IMR-90 (cell line): Measurements from ENCODE around the gene TBC1D1. TPM values are rescaled to one million over a fixed set of nuclear protein-coding genes. Genes with fewer than 3 reads are reported as not detected.

ENCODE experiments used
- ATAC-seq: fragments of 200-7000 bp; cut with Tn5 transposase; 2 replicates; pipeline ENCODE4 v1.9.1; 2020; ENCODE audit warnings: low read depth, mild to moderate bottlenecking, moderate library complexity
- BruUV-seq: library from RNA; stranded (reverse); fragments of 400-500 nt; replicated peaks from 2 replicates; lab custom pipeline; 2021; lab: Mats Ljungman, UMichigan
- CTCF ChIA-PET: fragments of 300-600 bp; formaldehyde crosslinking; extraction: SDS; loops from one replicate; lab custom pipeline; 2021; ENCODE audit warnings: antibody characterized with exemption; lab: Yijun Ruan, JAX
- POLR2A ChIA-PET: fragments of 300-600 bp; sonication (Branson Sonifier 250); formaldehyde crosslinking; loops from one replicate; lab custom pipeline; 2022; ENCODE audit warnings: antibody characterized with exemption; ENCODE audit not compliant: unreplicated experiment; lab: Charles Lee
- DNase-seq: peaks from one replicate; pipeline ENCODE4 v3.0.0; 2013
- H2AFZ ChIP-seq: replicated peaks from 2 replicates; pipeline ENCODE3; 2013; ENCODE audit warnings: low read length, mild to moderate bottlenecking; ENCODE audit not compliant: poor library complexity
- H2AK5ac ChIP-seq: 2 replicates; pipeline ENCODE4 v1.6.1; 2013; ENCODE audit warnings: low read depth, low read length, inconsistent platforms
- H2AK9ac ChIP-seq: replicated peaks from 2 replicates; pipeline ENCODE3; 2013; ENCODE audit warnings: mild to moderate bottlenecking, low read depth, low read length, moderate library complexity; ENCODE audit not compliant: poor library complexity
- H2BK120ac ChIP-seq: 2 replicates; pipeline ENCODE4 v1.6.1; 2013; ENCODE audit warnings: low read depth, low read length, inconsistent platforms
- H2BK15ac ChIP-seq: 3 replicates; pipeline ENCODE4 v1.6.1; 2013; ENCODE audit warnings: low read depth, low read length, inconsistent platforms
- H2BK20ac ChIP-seq: 2 replicates; pipeline ENCODE4 v1.6.1; 2013; ENCODE audit warnings: low read depth, mild to moderate bottlenecking, inconsistent platforms, low read length, moderate library complexity
- H2BK5ac ChIP-seq: 2 replicates; pipeline ENCODE4 v1.6.1; 2013; ENCODE audit warnings: mild to moderate bottlenecking, low read depth, low read length, inconsistent platforms; ENCODE audit not compliant: poor library complexity, severe bottlenecking
- H3K14ac ChIP-seq: replicated peaks from 2 replicates; pipeline ENCODE4 v1.6.1; 2013; ENCODE audit warnings: low read depth, low read length, inconsistent platforms
- H3K18ac ChIP-seq: 2 replicates; pipeline ENCODE4 v1.6.1; 2013; ENCODE audit warnings: low read depth, low read length, control low read depth
- H3K23ac ChIP-seq: 2 replicates; pipeline ENCODE4 v1.6.1; 2013; ENCODE audit warnings: low read depth, low read length, inconsistent platforms
- H3K27ac ChIP-seq: 2 replicates; pipeline ENCODE4 v1.5.1; 2013; ENCODE audit warnings: mild to moderate bottlenecking, control low read depth, low read length; ENCODE audit not compliant: insufficient read depth
- H3K27me3 ChIP-seq: 2 replicates; pipeline ENCODE4 v1.6.1; 2013; ENCODE audit warnings: low read length; ENCODE audit not compliant: control insufficient read depth, insufficient read depth
- H3K36me3 ChIP-seq: 2 replicates; pipeline ENCODE4 v1.6.1; 2013; ENCODE audit warnings: low read length, mixed read lengths; ENCODE audit not compliant: control insufficient read depth, insufficient read depth
- H3K4ac ChIP-seq: 2 replicates; pipeline ENCODE4 v1.6.1; 2013; ENCODE audit warnings: low read depth, low read length, inconsistent platforms
- H3K4me1 ChIP-seq: 2 replicates; pipeline ENCODE4 v1.6.1; 2013; ENCODE audit warnings: low read length, mixed read lengths; ENCODE audit not compliant: control insufficient read depth, insufficient read depth
- H3K4me2 ChIP-seq: 2 replicates; pipeline ENCODE4 v1.6.1; 2013; ENCODE audit warnings: low read depth, mild to moderate bottlenecking, control low read depth, low read length, moderate library complexity
- H3K4me3 ChIP-seq: 2 replicates; pipeline ENCODE4 v1.5.1; 2013; ENCODE audit warnings: low read depth, mild to moderate bottlenecking, control low read depth, low read length, moderate library complexity; ENCODE audit not compliant: insufficient read depth
- H3K56ac ChIP-seq: 2 replicates; pipeline ENCODE4 v1.6.1; 2013; ENCODE audit warnings: low read length, inconsistent platforms; ENCODE audit not compliant: insufficient read depth; ENCODE audit errors: extremely low read depth
- H3K79me1 ChIP-seq, 2 experiments: 2 replicates each; pipeline ENCODE4 v1.6.1; 2013; ENCODE audit warnings: low read length in 2 of 2, inconsistent platforms in 1 of 2, low read depth in 1 of 2
- H3K9ac ChIP-seq: 2 replicates; pipeline ENCODE4 v1.6.1; 2013; ENCODE audit warnings: low read depth, low read length, control low read depth
- H3K9me1 ChIP-seq: 2 replicates; pipeline ENCODE4 v1.6.1; 2013; ENCODE audit warnings: low read length, inconsistent platforms; ENCODE audit not compliant: insufficient read depth
- H3K9me3 ChIP-seq: 2 replicates; pipeline ENCODE4 v1.6.1; 2013; ENCODE audit warnings: low read length; ENCODE audit not compliant: control insufficient read depth, insufficient read depth
- H4K20me1 ChIP-seq: 2 replicates; pipeline ENCODE4 v1.6.1; 2013; ENCODE audit warnings: low read length, inconsistent platforms; ENCODE audit not compliant: insufficient read depth
- H4K5ac ChIP-seq: 2 replicates; pipeline ENCODE4 v1.6.1; 2013; ENCODE audit warnings: mild to moderate bottlenecking, low read depth, low read length, control low read depth
- H4K8ac ChIP-seq, 2 experiments: 2 replicates each; pipeline ENCODE4 v1.6.1; 2013; ENCODE audit warnings: low read depth in 2 of 2, low read length in 2 of 2, control low read depth in 1 of 2, inconsistent platforms in 1 of 2
- H4K91ac ChIP-seq: 2 replicates; pipeline ENCODE4 v1.6.1; 2013; ENCODE audit warnings: low read depth, low read length, inconsistent platforms; ENCODE audit not compliant: insufficient read depth
- CEBPB ChIP-seq: IDR thresholded peaks from 2 replicates; pipeline ENCODE4 v1.6.1; 2012; ENCODE audit warnings: low read depth, low read length, improper control_type of control experiment
- FOS ChIP-seq: fragments of 150-350 bp; IDR thresholded peaks from 2 replicates; pipeline ENCODE4 v1.6.1; 2016; ENCODE audit warnings: low read depth, low read length
- MXI1 ChIP-seq: IDR thresholded peaks from 2 replicates; pipeline ENCODE4 v1.6.1; 2012; ENCODE audit warnings: low read depth, mild to moderate bottlenecking, low read length, moderate library complexity, borderline replicate concordance
- USF2 ChIP-seq: fragments of 150-350 bp; IDR thresholded peaks from 2 replicates; pipeline ENCODE4 v1.6.1; 2017; ENCODE audit warnings: mild to moderate bottlenecking, antibody characterized with exemption, low read length, low read depth
- WGBS, 2 experiments: methylation state at CpG; one replicate each; pipeline versions ENCODE4 v1.1.5 to v1.1.7; 2013; ENCODE audit warnings: missing lambda C conversion rate in 2 of 2; ENCODE audit not compliant: insufficient read length in 1 of 2; ENCODE audit errors: extremely low coverage in 2 of 2; 5-methylcytosine and 5-hydroxymethylcytosine counted together
- dilution Hi-C: fragments of 300-500 bp; cut with HindIII; formaldehyde crosslinking; loops from one replicate; pipeline ENCODE4 v1.14.3; 2018; ENCODE audit warnings: low sequenced_read_pairs; ENCODE audit not compliant: unreplicated experiment
- in situ Hi-C: fragments of 300-500 bp; cut with MboI; formaldehyde crosslinking; loops from 3 replicates; pipeline ENCODE4 v1.14.3; 2019; ENCODE audit warnings: low sequenced_read_pairs, inconsistent platforms, mixed read lengths
- intact Hi-C: fragments of 100-400 bp; cut with micrococcal nuclease; formaldehyde crosslinking; loops from 2 replicates; pipeline ENCODE4 v1.10.0; 2022
- polyA plus RNA-seq, 3 experiments: library from polyadenylated mRNA; depleted of rRNA; stranded (reverse); fragments of >200 nt; gene quantifications; 2 replicates each; pipeline ENCODE4 v1.2.3, GENCODE V29; 2012; ENCODE audit warnings: low replicate concordance in 1 of 3
- total RNA-seq: library from RNA; depleted of rRNA; stranded (reverse); fragments of >200 nt; gene quantifications from 2 replicates; pipeline ENCODE4 v1.2.3, GENCODE V29; 2012

Gene TBC1D1
- total and polyA plus RNA-seq, 2 of the 4 experiments (the other 2 are of a cell fraction), result 42.4 to 104 TPM

- H3K9me3 ChIP-seq, result no peaks in the 10 kb centered on the region
- H4K8ac ChIP-seq, result no peak overlapping the region
- H2BK120ac ChIP-seq, result no peak overlapping the region
- H3K9ac ChIP-seq, result no peak overlapping the region
- ChIA-PET CTCF (interaction anchor here (0.6 to 0.9 kb wide), 2 partner anchors 66 to 112 kb away, joined by 3 to 4 read pairs; no protein-coding TSS in a partner anchor), POLR2A (no interaction called here)
- no peaks in the 10 kb centered on the region for H4K20me1 ChIP-seq
- no peak overlapping the region for H3K56ac ChIP-seq
- no peak for ATAC-seq
- H3K4me1 ChIP-seq, result peaks cover 8% of the 10 kb centered on the region
- no peak overlapping the region for H3K27ac ChIP-seq
- peak overlapping the region; percentile 40; the same call in 1 of the 2 replicates for H2BK20ac ChIP-seq
- H3K23ac ChIP-seq, result peak overlapping the region; percentile 16
- H3K18ac ChIP-seq, result no peak overlapping the region
- 0 out of 2 replicates have a peak overlapping the region, but pooled peaks have one; percentile 25 for H3K4ac ChIP-seq
- H3K14ac ChIP-seq, result 0 out of 2 replicates have a peak overlapping the region, but pooled peaks have one; percentile 8
- no peak overlapping the region for H2BK5ac ChIP-seq
- H3K36me3 ChIP-seq, result no peaks in the 10 kb centered on the region
- in situ Hi-C loops (loop anchor here (5.0 kb wide), 1 partner anchor 498 kb away; no protein-coding TSS in a partner anchor), dilution Hi-C loops (no loop called here), intact Hi-C loops (no loop called here)
- H3K79me1 ChIP-seq, result no peaks in the 10 kb centered on the region
- peak; percentile 48 for DNase-seq
- no peak overlapping the region for H3K4me2 ChIP-seq
- no TSS peak for BruUV-seq
- no peak overlapping the region for H4K5ac ChIP-seq
- H3K4me3 ChIP-seq, result no peak overlapping the region
- H3K9me1 ChIP-seq, result no peaks in the 10 kb centered on the region
- H2AFZ ChIP-seq, result peak overlapping the region; percentile 19
- no CpG with 5 or more reads among the region's 2 CpGs for WGBS, 2 experiments
- H3K27me3 ChIP-seq, result no peaks in the 10 kb centered on the region
- TF ChIP-seq MXI1 (no peak), FOS (no peak), USF2 (no peak), CEBPB (no peak)
- no peak overlapping the region for H2AK9ac ChIP-seq
- peak overlapping the region; percentile 76; the same call in 1 of the 2 replicates for H2AK5ac ChIP-seq
- peak overlapping the region; percentile 32; the same call in 1 of the 3 replicates for H2BK15ac ChIP-seq
- no peak overlapping the region for H4K91ac ChIP-seq
Measured at GRCh38 chr4:38174801-38175200, 283.9 kb downstream of the TBC1D1 start.
